Gastroesophageal sphincter (tissue), 3 donors: ENCODE results near the gene FOXK1.

ENCODE experiments used
- POLR2A ChIP-seq, 2 donors: fragments of 450-650 bp; IDR thresholded peaks; one replicate each; pipeline ENCODE4 v1.6.1; 2017; ENCODE audit warnings: antibody characterized with exemption in 2 of 2, mild to moderate bottlenecking in 2 of 2, moderate library complexity in 1 of 2
- POLR2AphosphoS5 ChIP-seq: sonication (generic); formaldehyde crosslinking; IDR thresholded peaks from one replicate; pipeline ENCODE4 v1.6.1; 2017; ENCODE audit warnings: antibody characterized with exemption
- TF ChIP-seq, protein P1 (sequence below), 4 experiments: fragments of 200-600 bp in 2 of 4; fragments of 450-650 bp in 2 of 4; sonication (generic) in 1 of 4; IDR thresholded peaks; one replicate each; pipeline ENCODE4 v1.5.1; 2017 to 2019; ENCODE audit warnings: antibody characterized with exemption in 4 of 4, mild to moderate bottlenecking in 2 of 4, moderate library complexity in 2 of 4

DNA sequence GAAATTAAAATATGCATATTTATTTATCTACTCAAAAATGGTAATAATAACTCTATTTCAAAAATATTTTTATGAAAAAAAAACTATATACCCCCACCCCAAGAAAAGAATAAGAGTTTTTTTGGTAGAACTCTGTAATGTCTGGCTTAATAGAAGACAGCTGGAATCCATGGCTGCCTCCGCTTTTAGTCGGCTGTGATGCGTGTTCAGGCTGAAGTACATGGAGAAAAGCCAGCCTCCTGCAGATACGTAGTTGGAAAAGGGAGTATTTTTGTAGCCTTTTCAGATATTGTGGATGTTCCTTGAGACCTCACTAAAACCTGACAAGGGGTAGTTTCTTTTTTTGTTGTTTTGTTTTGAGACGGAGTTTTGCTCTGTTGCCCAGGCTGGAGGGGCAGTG lies 10.0 kb downstream of the FOXK1 start:
- TF ChIP-seq, protein P1, sequence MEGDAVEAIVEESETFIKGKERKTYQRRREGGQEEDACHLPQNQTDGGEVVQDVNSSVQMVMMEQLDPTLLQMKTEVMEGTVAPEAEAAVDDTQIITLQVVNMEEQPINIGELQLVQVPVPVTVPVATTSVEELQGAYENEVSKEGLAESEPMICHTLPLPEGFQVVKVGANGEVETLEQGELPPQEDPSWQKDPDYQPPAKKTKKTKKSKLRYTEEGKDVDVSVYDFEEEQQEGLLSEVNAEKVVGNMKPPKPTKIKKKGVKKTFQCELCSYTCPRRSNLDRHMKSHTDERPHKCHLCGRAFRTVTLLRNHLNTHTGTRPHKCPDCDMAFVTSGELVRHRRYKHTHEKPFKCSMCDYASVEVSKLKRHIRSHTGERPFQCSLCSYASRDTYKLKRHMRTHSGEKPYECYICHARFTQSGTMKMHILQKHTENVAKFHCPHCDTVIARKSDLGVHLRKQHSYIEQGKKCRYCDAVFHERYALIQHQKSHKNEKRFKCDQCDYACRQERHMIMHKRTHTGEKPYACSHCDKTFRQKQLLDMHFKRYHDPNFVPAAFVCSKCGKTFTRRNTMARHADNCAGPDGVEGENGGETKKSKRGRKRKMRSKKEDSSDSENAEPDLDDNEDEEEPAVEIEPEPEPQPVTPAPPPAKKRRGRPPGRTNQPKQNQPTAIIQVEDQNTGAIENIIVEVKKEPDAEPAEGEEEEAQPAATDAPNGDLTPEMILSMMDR (IDR thresholded peaks at IDR 0.05): no peak
- TF ChIP-seq POLR2AphosphoS5 (no peak), POLR2A (IDR thresholded peaks at IDR 0.05) (no peak)
